Fibroblast of lung (primary cell): ENCODE results near the gene KRT74.

ENCODE experiments used
- CTCF ChIP-seq, 2 donors: IDR thresholded peaks in 1 of 2; conservative IDR thresholded peaks in 1 of 2; 1 replicate in 1 of 2; 2 replicates in 1 of 2; pipeline ENCODE4 v1.5.1; 2011 to 2012; ENCODE audit warnings: low read length in 2 of 2, control low read depth in 1 of 2, inconsistent platforms in 1 of 2, low read depth in 1 of 2, mild to moderate bottlenecking in 1 of 2
- EZH2 ChIP-seq: IDR thresholded peaks from 2 replicates; pipeline ENCODE4 v1.5.1; 2012; ENCODE audit warnings: low read length, control low read depth, mild to moderate bottlenecking; ENCODE audit errors: missing control alignments

GRCh38 chr12:52552055-52552454, 21.6 kb downstream of the KRT74 start:
- TF ChIP-seq CTCF (conservative IDR thresholded peaks at IDR 0.05 in 1 of 2, IDR thresholded peaks at IDR 0.05 in 1 of 2; ENCODE audit: low read depth in 1 of 2, low read length in 2 of 2): no peak
- no peak for TF ChIP-seq EZH2
